VCaP (cell line): ENCODE data around the gene MKRN1.
"Not testable (repeated sequence)": the region's sequence is repeated elsewhere in the genome, so short reads cannot be mapped to it uniquely, and the experiment has no call there.

Source experiments
- H3K27ac ChIP-seq: fragments of 450-650 bp; 2 replicates; pipeline ENCODE4 v1.5.1; 2017
- TF ChIP-seq, protein P1 (sequence below): fragments of 450-650 bp; conservative IDR thresholded peaks from 2 replicates; pipeline ENCODE4 v1.5.1; 2017; ENCODE audit warnings: mild to moderate bottlenecking, moderate library complexity

The MKRN1 gene

GRCh38 chr7:140425718-140426117 lies 53.6 kb downstream of the MKRN1 start:
- H3K27ac ChIP-seq: no peak overlapping the region
- TF ChIP-seq, protein P1, sequence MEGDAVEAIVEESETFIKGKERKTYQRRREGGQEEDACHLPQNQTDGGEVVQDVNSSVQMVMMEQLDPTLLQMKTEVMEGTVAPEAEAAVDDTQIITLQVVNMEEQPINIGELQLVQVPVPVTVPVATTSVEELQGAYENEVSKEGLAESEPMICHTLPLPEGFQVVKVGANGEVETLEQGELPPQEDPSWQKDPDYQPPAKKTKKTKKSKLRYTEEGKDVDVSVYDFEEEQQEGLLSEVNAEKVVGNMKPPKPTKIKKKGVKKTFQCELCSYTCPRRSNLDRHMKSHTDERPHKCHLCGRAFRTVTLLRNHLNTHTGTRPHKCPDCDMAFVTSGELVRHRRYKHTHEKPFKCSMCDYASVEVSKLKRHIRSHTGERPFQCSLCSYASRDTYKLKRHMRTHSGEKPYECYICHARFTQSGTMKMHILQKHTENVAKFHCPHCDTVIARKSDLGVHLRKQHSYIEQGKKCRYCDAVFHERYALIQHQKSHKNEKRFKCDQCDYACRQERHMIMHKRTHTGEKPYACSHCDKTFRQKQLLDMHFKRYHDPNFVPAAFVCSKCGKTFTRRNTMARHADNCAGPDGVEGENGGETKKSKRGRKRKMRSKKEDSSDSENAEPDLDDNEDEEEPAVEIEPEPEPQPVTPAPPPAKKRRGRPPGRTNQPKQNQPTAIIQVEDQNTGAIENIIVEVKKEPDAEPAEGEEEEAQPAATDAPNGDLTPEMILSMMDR: no peak

DNA sequence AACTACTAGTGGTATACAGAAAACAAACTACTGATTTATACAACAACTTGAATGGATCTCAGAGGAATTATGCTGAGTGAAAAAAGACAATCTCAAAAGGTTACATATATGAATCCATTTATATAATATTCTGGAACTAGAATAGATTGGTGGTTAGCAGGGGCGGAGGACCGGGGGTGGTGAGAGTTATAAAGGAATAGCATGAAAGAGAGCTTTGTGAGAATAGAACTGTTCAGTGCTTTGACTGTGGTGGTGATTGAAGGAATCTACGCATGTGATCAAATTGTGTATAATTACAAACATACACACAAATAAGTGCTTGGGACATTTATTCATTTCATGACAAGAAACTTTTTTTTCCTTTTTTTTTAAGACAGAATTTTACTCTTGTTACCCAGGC lies 55.8 kb downstream of the MKRN1 start:
- TF ChIP-seq, protein P1: no peak

DNA sequence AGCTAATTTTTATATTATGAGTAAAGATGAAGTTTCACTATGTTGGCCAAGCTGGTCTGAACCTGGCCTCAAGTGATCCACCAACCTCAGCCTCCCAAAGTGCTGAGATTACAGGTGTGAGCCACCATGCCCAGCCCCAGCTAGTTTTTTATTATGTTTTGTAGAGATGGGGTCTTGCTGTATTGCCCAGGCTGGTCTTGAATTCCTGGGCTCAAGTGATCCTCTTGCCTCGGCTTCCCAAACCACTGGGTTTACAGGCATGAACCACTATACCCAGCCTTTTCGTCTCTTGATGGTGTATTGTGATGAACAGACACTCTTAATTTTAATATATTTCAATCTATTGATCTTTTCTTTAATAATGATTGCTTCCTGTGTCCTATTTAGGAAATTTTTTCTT lies 57.8 kb downstream of the MKRN1 start:
- TF ChIP-seq, protein P1: no peak
- H3K27ac ChIP-seq: no peak overlapping the region

More for the DNA sequence above, 55.8 kb downstream of the MKRN1 start:
- H3K27ac ChIP-seq: no peak overlapping the region

DNA sequence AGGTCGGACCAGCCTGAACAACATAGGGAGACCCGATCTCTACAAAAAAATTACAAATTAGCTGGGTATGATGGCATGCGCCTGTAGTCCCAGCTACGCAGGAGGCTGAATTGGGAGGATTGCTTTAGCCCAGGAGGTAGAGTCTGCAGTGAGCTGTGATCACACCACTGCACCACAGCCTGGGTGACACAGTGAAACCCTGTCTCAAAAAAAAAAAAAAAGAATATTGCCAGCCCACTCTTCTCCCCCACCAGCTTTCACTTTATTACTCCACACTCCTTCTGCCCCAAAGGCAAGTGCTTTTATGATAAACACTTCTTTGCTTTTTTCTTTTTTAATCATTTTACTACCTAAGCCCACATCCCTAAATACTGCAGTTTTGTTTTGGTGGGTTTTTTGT lies 60.7 kb downstream of the MKRN1 start:
- TF ChIP-seq, protein P1: no peak

GRCh38 chr7:140418156-140418472 lies 61.2 kb downstream of the MKRN1 start:
- H3K27ac ChIP-seq: not testable (repeated sequence)

More for the DNA sequence above, 60.7 kb downstream of the MKRN1 start:
- H3K27ac ChIP-seq: no peak overlapping the region

DNA sequence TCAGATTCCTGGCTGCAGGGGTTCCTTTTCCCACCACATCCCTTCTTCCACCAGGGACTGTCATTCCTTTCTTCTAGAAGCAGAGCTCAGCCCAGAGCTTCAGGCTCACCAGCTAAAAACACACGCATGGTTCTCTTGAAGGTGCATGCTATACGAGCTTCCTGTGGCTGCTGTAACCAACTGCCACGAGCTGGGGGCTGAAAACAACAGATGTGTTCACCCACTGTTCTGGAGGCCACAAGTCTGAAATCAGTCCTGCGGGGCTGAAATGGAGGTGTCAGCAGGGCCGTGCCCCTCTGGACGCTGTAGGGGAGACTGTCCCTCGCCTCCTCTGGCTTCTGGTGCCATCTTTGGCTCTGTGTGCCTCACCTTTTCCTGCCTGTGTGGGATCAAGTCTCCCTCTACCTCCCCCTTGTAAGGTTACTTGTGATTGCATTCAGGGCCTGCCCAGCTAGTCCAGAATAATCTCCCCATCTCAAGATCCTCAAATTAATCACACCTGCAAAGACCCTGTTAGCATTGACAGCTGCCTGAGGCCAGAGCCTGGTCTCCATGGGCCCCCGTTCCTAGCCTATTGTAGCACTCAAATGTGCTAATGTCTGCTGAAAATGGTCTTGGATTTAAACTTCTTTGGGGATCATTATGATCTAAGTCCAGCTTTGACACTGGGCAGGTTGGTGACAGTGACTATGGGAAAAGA lies 61.7 kb downstream of the MKRN1 start:
- no peak overlapping the region for H3K27ac ChIP-seq
- TF ChIP-seq, protein P1: no peak

DNA sequence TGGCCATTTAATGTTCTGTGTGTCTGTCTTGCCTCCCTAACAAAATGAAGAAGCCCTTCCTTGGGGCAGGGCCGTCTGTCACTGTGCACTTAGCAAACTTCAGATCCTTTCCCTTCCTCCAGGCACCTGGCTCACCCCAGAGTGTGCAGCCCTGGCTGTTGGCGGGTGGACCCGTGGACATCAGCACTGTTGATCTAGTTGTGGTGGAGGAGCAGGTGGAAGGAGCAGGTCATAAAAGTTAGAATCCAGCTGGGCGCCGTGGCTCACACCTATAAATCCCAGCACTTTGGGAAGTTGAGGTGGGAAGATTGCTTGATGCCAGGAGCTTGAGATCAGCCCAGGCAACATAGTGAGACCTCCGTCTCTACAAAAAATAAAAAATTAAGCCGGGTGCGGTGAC lies 62.7 kb downstream of the MKRN1 start:
- no peak overlapping the region for H3K27ac ChIP-seq
- TF ChIP-seq, protein P1: no peak

DNA sequence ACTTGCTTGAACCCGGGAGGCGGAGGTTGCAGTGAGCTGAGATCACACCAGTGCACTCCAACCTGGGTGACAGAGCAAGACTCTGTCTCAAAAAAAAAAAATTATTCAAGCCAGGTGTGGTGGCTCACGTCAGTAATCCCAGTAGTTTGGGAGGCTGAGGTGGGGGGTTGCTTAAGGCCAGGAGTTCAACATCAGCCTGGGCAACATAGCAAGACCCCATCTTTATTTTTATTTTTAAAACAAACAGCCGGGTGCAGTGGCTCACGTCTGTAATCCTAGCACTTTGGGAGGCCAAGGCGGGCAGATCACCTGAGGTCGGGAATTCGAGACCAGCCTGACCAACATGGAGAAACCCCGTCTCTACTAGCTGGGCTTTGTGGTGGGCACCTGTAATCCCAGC lies 63.5 kb downstream of the MKRN1 start:
- H3K27ac ChIP-seq: not testable (repeated sequence)

GRCh38 chr7:140415361-140415760 lies 63.9 kb downstream of the MKRN1 start:
- H3K27ac ChIP-seq: no peak overlapping the region
- TF ChIP-seq, protein P1: no peak
